ENCODE results near the gene GCSH. TPM values are rescaled to one million over a fixed set of nuclear protein-coding genes. Genes with fewer than 3 reads are reported as not detected.

GCSH gene
- polyA plus RNA-seq, 12 donors = 40.2 to 79.5 (median 65.9) TPM; not detected in 1

- no peak for DNase-seq
Observed at GRCh38 chr16:81061871-81062608, 34.2 kb downstream of the GCSH start.

- DNase-seq = no peak
Observed at GRCh38 chr16:81061307-81061640, 34.9 kb downstream of the GCSH start.

- DNase-seq = no peak
Observed at GRCh38 chr16:81060576-81061306, 35.5 kb downstream of the GCSH start.

GRCh38 chr16:81053761-81054160 lies 42.4 kb downstream of the GCSH start:
- DNase-seq = no peak

- no peak for DNase-seq
Observed at GRCh38 chr16:81042821-81043220, 53.4 kb downstream of the GCSH start.

GRCh38 chr16:81041696-81042095 lies 54.5 kb downstream of the GCSH start:
- DNase-seq = no peak

GRCh38 chr16:81040842-81041241 lies 55.4 kb downstream of the GCSH start:
- no peak for DNase-seq

- DNase-seq = no peak
Observed at GRCh38 chr16:81040131-81040530, 56.1 kb downstream of the GCSH start.

GRCh38 chr16:81036751-81037350 lies 59.3 kb downstream of the GCSH start:
- peak; percentile 2 for DNase-seq

- peak; percentile 22 for DNase-seq
Observed at GRCh38 chr16:81035975-81036750, 60.0 kb downstream of the GCSH start.

GRCh38 chr16:81035398-81035974 lies 60.7 kb downstream of the GCSH start, which contains the start of gene ATMIN:
ATMIN (plus strand) TSS chr16:81035842; CDS start chr16:81035871, 29 bp downstream.
- DNase-seq = peak; percentile 80

Other genes starting within 250 kb of the GCSH start
- gene CMC2, start 89.5 kb downstream of the GCSH start, polyA plus RNA-seq (ENCODE audit: insufficient read length in 12 of 12) = 10 to 100 TPM in 11 of 12 donors, not detected in 1; 27.5 to 48.6 (median 36.1) TPM
- gene CENPN, start 89.2 kb downstream of the GCSH start, polyA plus RNA-seq (ENCODE audit: insufficient read length in 12 of 12) = 10 to 100 TPM in 10 of 12 donors, 1 to 10 TPM in 1, not detected in 1; 8.0 to 22.4 (median 14.9) TPM
- 10 to 100 TPM in 11 of 12 donors, not detected in 1; 30.0 to 42.1 (median 36.2) TPM for gene ATMIN, start 60.6 kb downstream of the GCSH start, polyA plus RNA-seq (ENCODE audit: insufficient read length in 12 of 12)
- gene C16orf46, start 19.2 kb downstream of the GCSH start, polyA plus RNA-seq (ENCODE audit: insufficient read length in 12 of 12) = 1 to 10 TPM in 2 of 12 donors, under 1 TPM in 7, not detected in 3; 0.15 to 1.7 (median 0.66) TPM
- gene BCO1, start 142.3 kb upstream of the GCSH start, polyA plus RNA-seq (ENCODE audit: insufficient read length in 12 of 12) = under 1 TPM in 3 of 12 donors, not detected in 9; 0.07 to 0.10 (median 0.08) TPM
- gene GAN, start 218.6 kb upstream of the GCSH start, polyA plus RNA-seq (ENCODE audit: insufficient read length in 12 of 12) = 1 to 10 TPM in 11 of 12 donors, not detected in 1; 1.8 to 3.8 (median 2.9) TPM

Measured in muscle of arm (tissue), 12 donors.